GM12874 (cell line): ENCODE results near the gene HEMK1.
A peak's percentile ranks its signal among the peaks of the same experiment; 100 is the strongest.

Experiments
- CTCF ChIP-seq: IDR thresholded peaks from 2 replicates; pipeline ENCODE4 v1.5.1; 2011; ENCODE audit warnings: low read depth, mild to moderate bottlenecking, control low read depth, low read length, moderate library complexity; ENCODE audit not compliant: insufficient read depth

Gene HEMK1

GRCh38 chr3:50610181-50610971 is 41.1 kb downstream of the HEMK1 start:
- TF ChIP-seq CTCF = no peak

- no peak for TF ChIP-seq CTCF
These were observed 41.7 kb downstream of the HEMK1 start for GRCh38 chr3:50610992-50611463.

- peak; percentile 77 for TF ChIP-seq CTCF
These were observed 42.3 kb downstream of the HEMK1 start, which contains the start of gene CISH for GRCh38 chr3:50611464-50612233. Gene CISH, minus strand, starts transcription at chr3:50611774. Its CDS starts 124 bp downstream, at chr3:50611650.

GRCh38 chr3:50612234-50612882 is 43.0 kb downstream of the HEMK1 start:
- no peak for TF ChIP-seq CTCF

GRCh38 chr3:50612970-50613846 is 43.9 kb downstream of the HEMK1 start:
- TF ChIP-seq CTCF = no peak

- no peak for TF ChIP-seq CTCF
These were observed 45.9 kb downstream of the HEMK1 start for GRCh38 chr3:50615190-50615589.
